Fibroblast of skin of left quadriceps (primary cell): ENCODE data around the gene COMMD6.

Source experiments
- DNase-seq, 2 experiments: peaks; one replicate each; pipeline ENCODE4 v3.0.0-alpha.2; 2013; ENCODE audit warnings: low read depth in 2 of 2

Gene COMMD6

GRCh38 chr13:75482820-75483079 lies 54.9 kb downstream of the COMMD6 start:
- DNase-seq = no peak

GRCh38 chr13:75482070-75482819 lies 55.4 kb downstream of the COMMD6 start, which contains the start of gene TBC1D4:
Gene TBC1D4, minus strand, starts transcription at chr13:75482169. Its CDS starts 402 bp downstream, at chr13:75481767.
- DNase-seq = peak; percentile 68 to 70

GRCh38 chr13:75481176-75482069 lies 56.2 kb downstream of the COMMD6 start:
- no peak for DNase-seq

- no peak for DNase-seq
Measured at GRCh38 chr13:75480671-75481175, 56.9 kb downstream of the COMMD6 start.

GRCh38 chr13:75479102-75479740 lies 58.4 kb downstream of the COMMD6 start:
- DNase-seq = no peak

- DNase-seq = no peak
Measured at GRCh38 chr13:75478659-75479058, 59.0 kb downstream of the COMMD6 start.
